HG03159 (cell line): Measurements from ENCODE around the gene C17orf100.
"Not testable (repeated sequence)": the region's sequence is repeated elsewhere in the genome, so short reads cannot be mapped to it uniquely, and the experiment has no call there.

ENCODE experiments used
- ATAC-seq: cut with Tn5 transposase; IDR thresholded peaks from one replicate; pipeline ENCODE4 v1.9.1; 2021; ENCODE audit warnings: mild to moderate bottlenecking, moderate library complexity; ENCODE audit not compliant: unreplicated experiment

The C17orf100 gene

GRCh38 chr17:6688944-6689343 lies 37.4 kb downstream of the C17orf100 start:
- no peak for ATAC-seq

- no peak for ATAC-seq
These were observed 39.1 kb downstream of the C17orf100 start for GRCh38 chr17:6690641-6691040.

GRCh38 chr17:6691546-6691945 lies 40.0 kb downstream of the C17orf100 start:
- no peak for ATAC-seq

- not testable (repeated sequence) for ATAC-seq
These were observed 40.4 kb downstream of the C17orf100 start for GRCh38 chr17:6691958-6692357.

GRCh38 chr17:6695051-6695450 lies 43.5 kb downstream of the C17orf100 start:
- no peak for ATAC-seq

- ATAC-seq = no peak
These were observed 44.0 kb downstream of the C17orf100 start for GRCh38 chr17:6695565-6695964.

- ATAC-seq = no peak
These were observed 45.3 kb downstream of the C17orf100 start for GRCh38 chr17:6696906-6697305.

- no peak for ATAC-seq
These were observed 46.4 kb downstream of the C17orf100 start for GRCh38 chr17:6698004-6698403.

GRCh38 chr17:6699997-6700947 lies 48.7 kb downstream of the C17orf100 start:
- no peak for ATAC-seq

- ATAC-seq = no peak
These were observed 49.4 kb downstream of the C17orf100 start for GRCh38 chr17:6700948-6701307.

- no peak for ATAC-seq
These were observed 50.2 kb downstream of the C17orf100 start for GRCh38 chr17:6701719-6702118.

- ATAC-seq = no peak
These were observed 51.1 kb downstream of the C17orf100 start for GRCh38 chr17:6702567-6703215.
